HT-29 (cell line): ENCODE measurements around the gene ATP2B3. TPM values are rescaled to one million over a fixed set of nuclear protein-coding genes. Genes with fewer than 3 reads are reported as not detected.
A peak's percentile ranks its signal among the peaks of the same experiment; 100 is the strongest.

ENCODE experiments used
- DNase-seq: peaks from one replicate; pipeline ENCODE4 v3.0.0-alpha.2; 2015; ENCODE audit warnings: low spot score
- total RNA-seq: library from RNA; depleted of rRNA; stranded (reverse); fragments of >200 nt; shearing (Covaris generic); gene quantifications from 2 replicates; pipeline ENCODE4 v1.2.3, GENCODE V29; 2014

Gene ATP2B3
- total RNA-seq, 1 experiment from 2014 or later: not detected

DNA sequence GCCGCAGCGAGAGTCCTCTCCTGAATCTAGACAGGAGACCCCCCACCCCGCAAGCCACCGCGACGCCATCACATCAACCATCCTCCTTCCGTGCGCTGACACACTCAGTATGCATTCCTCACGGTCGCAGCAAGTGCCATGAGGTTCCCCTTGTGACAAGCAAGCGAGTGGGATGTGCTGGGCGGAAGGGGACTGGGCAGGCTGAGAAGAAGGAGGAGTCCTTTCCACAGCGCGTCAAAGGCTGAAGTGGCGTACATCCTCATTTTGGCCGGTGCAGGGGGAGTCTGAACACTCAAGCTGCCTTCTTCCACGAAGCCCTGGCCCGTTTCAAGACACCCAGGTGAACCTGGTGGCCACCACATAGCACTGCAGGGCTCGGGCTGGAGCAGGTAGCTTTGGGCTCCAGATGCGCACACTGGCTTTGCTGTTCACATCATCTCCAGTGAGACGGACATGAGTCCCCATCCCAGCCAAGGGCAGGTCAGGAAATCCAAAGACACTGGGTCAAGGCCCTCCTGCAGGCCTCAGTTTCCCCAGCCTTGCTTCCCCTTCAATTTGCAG lies 51.1 kb downstream of the ATP2B3 start:
- DNase-seq: peak; percentile 19

DNA sequence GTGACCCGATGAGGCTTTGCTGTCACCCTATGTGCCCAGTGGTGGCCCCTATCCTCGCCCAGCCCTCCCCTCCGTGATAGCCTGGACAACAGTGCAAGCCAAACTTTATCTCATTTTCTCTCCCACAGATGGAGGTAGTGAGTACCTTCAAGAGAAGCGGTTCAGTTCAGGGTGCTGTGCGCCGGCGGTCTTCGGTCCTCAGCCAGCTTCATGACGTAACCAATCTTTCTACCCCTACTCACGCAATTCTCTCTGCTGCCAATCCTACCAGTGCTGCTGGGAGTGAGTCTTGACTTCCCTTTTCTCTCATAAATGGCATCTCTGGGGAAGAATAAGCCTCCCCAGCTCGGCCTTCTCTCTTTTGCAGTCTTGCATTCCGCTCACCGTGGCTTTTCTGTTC lies 52.0 kb downstream of the ATP2B3 start:
- DNase-seq: no peak

DNA sequence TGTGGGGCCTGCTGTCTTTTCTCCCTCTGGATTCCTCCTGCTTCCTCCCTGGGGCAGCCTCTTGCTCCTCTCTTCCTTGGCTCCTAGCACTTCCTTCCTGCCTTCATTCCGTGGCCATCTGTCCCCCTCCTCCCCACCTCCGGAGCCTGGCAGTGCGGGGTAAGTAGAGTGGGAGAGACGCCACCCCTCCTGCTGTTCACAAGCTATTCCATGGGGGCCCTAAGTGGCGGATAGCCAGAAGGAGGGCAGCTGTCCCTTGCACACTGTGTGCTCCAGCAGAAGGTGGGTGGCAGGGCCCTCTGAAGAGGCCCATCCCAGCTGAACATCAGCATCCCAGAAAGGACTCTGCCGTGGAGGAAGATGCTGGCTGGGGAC lies 54.1 kb downstream of the ATP2B3 start:
- DNase-seq: no peak

GRCh38 chrX:153572601-153573000 lies 55.2 kb downstream of the ATP2B3 start:
- DNase-seq: no peak

GRCh38 chrX:153573984-153574383 lies 56.5 kb downstream of the ATP2B3 start:
- peak; percentile 40 for DNase-seq

DNA sequence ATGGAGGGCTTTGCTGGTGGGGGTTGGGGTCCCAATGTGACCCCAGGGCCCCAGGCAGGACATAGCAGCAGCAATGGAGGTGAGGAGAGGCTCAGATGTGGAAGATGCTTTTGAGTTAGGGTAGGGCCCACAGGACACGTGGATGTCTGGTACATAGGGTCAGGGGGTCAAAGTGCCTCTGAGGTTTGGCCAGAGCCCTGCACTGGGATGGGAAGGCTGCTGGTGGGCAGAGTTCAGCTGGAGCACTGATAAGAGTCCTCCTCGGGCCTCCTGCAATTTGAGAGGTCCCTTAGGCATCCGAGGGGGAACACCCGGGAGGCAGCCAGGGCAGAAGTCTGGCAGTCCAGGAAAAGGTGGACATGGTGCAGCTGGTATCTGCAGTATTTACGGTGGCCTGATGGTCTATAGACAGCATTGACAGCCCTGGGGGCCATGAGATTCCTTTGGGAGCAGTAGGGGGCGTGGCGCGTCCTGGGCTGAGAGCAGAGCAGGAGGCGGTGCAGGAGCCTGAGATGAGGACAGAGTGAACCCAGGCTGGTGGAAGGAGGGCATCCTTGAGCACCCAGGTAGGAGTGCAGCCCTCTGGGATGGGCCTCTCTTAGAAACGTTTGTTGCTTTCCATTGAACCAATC lies 58.9 kb downstream of the ATP2B3 start:
- no peak for DNase-seq

- no peak for DNase-seq
These were observed 59.5 kb downstream of the ATP2B3 start for GRCh38 chrX:153576961-153577360.

DNA sequence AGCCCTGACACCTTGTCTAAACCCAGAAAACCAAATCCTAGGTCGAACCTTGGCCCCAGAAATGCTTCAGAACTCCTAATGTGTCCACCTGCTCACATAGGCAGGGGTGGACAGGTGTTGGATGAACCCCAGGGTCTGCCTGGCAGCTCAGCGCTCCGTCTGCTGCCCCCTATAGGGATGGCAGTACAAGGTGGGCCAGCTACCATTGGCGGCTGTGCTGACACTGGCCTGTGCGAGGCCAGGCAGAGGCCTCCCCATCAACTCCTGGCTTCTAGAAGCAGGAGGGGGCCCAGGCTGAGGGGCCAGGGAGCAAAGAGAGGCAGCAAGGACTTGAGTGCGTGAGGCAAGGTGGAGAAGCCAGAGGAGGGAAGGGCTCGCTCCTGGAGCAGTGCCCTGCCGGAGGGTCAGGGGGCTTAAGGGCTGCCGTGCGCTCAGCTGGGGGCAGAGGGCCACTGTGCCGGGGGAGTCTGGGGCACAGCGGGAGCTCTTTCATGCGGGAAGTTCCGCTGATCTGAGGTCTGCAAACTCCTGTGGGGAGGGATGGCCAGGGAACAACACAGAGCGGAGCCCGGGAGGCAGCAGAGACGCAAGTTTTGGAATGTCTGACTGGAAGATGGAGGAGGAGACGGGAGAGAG lies 60.9 kb downstream of the ATP2B3 start:
- no peak for DNase-seq

- DNase-seq: no peak
These were observed 61.4 kb downstream of the ATP2B3 start for GRCh38 chrX:153578889-153579288.

DNA sequence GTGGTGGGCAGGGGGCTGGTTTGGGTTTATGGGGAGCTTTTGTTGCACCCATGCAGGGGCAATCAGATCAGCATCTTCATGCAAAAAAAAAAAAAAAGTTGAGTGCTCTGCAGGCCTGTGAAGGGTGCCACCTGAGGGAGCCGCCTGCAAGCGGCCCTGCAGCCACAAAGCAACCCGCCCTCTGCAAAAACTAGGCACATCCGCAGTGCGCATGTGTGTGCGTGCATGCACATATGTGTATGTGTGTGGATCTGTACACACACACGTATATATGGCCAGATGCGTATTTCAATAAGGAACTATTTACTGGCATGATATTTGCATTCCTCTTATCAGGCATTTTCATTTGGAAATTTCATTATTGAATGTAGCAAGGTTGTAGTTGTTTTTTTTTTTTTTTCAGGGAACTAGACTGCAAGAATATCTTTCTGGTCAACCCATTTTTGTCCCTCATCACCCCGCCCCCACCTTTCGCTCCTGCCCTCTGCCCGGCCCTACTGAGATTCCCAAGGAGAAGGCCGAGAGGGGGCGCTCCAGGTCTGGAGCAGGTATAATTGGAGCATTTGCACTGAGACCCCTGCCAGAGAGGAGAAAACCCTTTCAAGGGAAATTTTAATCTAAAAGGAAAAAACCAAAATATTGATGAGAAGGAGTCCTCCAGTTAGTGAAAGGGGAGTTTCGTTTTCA lies 63.4 kb downstream of the ATP2B3 start:
- DNase-seq: peak; percentile 32

DNA sequence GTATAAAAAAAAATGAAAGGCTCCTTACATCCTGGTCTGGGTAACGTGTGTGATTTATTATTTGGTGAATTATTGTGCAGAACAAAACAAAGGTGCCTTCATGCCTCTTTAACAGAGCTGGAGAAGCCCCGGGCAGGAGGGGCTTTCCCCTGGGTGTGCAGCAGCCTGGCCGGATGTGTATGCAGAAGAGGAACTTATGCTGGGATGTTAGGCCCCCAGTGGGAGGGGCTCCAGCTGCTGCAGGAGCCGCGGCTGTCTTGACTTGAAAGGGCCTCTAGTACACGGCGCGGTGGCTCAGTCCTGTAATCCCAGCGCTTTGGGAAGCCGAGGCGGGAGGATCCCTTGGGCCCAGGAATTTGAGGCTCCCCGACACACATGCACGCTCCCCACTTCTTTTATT lies 65.5 kb downstream of the ATP2B3 start:
- no peak for DNase-seq

- no peak for DNase-seq
These were observed 66.0 kb downstream of the ATP2B3 start for GRCh38 chrX:153583433-153583832.

DNA sequence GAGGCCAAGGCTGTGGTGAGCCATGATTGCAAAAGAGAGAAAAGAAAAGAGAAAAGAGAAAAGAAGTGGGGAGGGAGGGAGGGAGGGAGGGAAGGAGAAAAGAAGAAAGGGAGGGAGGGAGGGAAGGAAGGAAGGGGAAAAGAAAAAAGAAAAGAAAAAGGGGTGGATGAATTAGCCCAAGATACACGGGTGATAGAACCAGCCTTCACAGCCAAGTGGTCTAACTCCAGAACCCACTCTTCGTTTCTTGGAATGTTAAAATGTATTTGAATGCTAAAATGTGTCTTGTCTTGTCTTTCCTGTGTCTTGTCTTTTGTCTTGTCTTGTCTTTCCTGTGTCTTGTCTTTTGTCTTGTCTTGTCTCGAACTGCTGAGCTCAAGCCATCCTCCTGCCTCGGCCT lies 68.4 kb downstream of the ATP2B3 start:
- DNase-seq: no peak

DNA sequence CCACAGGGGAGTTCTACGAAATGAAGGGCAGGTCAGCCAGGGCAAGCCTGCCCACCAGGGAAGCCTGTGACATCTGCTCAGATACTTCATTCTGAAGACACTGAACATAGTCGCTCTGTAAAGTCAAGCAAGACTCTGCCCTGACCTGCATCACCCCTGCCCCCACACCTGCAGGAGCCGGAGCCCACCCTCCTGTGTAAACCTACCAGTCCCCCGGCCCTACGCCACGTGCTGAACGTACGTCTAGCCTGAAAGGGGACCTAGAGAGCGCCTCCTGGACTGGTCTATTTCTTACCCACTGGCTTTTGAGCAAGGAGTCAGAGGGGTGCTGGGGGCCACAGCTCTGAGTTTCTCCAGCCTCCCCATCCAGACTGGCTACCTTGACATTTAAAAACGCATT lies 69.9 kb downstream of the ATP2B3 start:
- DNase-seq: no peak

- no peak for DNase-seq
These were observed 70.8 kb downstream of the ATP2B3 start for GRCh38 chrX:153588021-153588781.

- no peak for DNase-seq
These were observed 71.5 kb downstream of the ATP2B3 start for GRCh38 chrX:153588782-153589446.

- DNase-seq: no peak
These were observed 73.8 kb downstream of the ATP2B3 start for GRCh38 chrX:153590961-153591956.

DNA sequence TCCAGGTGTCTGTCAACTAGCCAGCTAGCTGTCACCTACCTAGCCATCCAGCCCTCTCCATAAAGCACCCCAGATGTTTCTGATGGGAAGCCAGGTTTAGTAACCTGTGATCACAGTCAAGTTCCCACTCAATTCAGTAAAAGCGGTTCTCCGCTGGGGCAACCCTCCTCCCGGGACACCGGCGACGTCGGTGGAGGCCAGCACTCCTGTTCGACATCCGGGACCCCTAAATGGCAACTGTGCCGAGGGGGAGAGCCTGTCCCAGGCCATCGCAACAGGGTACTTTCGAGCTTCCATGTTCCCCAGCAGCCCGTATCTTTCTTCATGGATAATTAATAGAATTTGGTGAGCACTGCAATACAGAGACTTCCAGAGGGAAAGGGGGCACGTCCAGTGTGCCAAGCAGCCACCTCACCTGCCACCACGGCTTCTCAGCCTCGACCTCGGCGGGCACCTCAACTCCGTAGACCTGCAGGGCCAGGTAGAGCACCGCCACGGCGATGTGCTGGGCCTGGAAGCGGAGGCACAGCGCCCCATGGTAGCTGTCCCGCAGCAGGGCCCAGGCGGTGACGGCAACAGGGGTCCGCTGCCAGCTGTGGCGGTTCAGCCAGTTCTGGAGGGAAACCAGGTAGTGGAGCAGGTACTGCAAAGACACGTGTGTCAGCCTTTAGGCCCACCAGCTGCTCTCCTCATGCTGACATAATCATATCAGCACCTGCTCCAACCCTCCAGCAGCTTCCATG lies 74.8 kb downstream of the ATP2B3 start:
- no peak for DNase-seq

GRCh38 chrX:153592966-153593688 lies 75.7 kb downstream of the ATP2B3 start:
- DNase-seq: no peak
